Measurements from ENCODE around the gene DUOXA1. TPM values are rescaled to one million over a fixed set of nuclear protein-coding genes. Genes with fewer than 3 reads are reported as not detected.

DUOXA1 gene
- polyA plus RNA-seq, 2 of the 4 experiments (the other 2 are of a cell fraction) = 0.18 to 0.23 TPM

- TF ChIP-seq HMGXB4 (CRISPR knock-in tag; IDR thresholded peaks at IDR 0.05; ENCODE audit: borderline replicate concordance) = no peak
These were observed 36.7 kb downstream of the DUOXA1 start (continued) for GRCh38 chr15:45093013-45093412.

- Histone ChIP-seq H3K4me3 (no peak overlapping the region), H3K27ac (no peak overlapping the region), H3K4me2 (peak overlapping the region; percentile 30; the same call in 1 of the 3 replicates), H3K4me1 (peaks cover 4% of the 10 kb centered on the region; the same call in 1 of the 3 replicates), H3K9me3 (no peaks in the 10 kb centered on the region)
- ChIA-PET POLR2A (no interaction called here), CTCF (no interaction called here)
- no peak; a peak in 1 of 6 replicates for ATAC-seq
- WGBS (ENCODE audit: missing lambda C conversion rate) = 36% methylated on average over 2 of the region's 2 CpGs
- no peak for TF ChIP-seq MAFK (IDR thresholded peaks at IDR 0.05; ENCODE audit: partially characterized antibody)
- TF ChIP-seq ZC3H11A (IDR thresholded peaks at IDR 0.05) = no peak
- no peak for TF ChIP-seq HOXB5 (CRISPR knock-in tag; IDR thresholded peaks at IDR 0.05)
- TF ChIP-seq ESRRA (IDR thresholded peaks at IDR 0.05; ENCODE audit: borderline replicate concordance, low read length) = no peak
- no peak for TF ChIP-seq EP300 (IDR thresholded peaks at IDR 0.05)
- TF ChIP-seq BHLHE40 (IDR thresholded peaks at IDR 0.05; ENCODE audit: low read depth, low read length) = no peak
- no peak for TF ChIP-seq HOXA7 (CRISPR knock-in tag; IDR thresholded peaks at IDR 0.05)
- TF ChIP-seq RFX5 (IDR thresholded peaks at IDR 0.05) = no peak
- no peak for TF ChIP-seq JUNB (IDR thresholded peaks at IDR 0.05)
- no peak for TF ChIP-seq GATA3 (IDR thresholded peaks at IDR 0.05; ENCODE audit: borderline replicate concordance)
- TF ChIP-seq FOXS1 (CRISPR knock-in tag; IDR thresholded peaks at IDR 0.05) = no peak
- TF ChIP-seq EHMT2 (IDR thresholded peaks at IDR 0.05; ENCODE audit: low read depth) = no peak
- TF ChIP-seq CBX8 (IDR thresholded peaks at IDR 0.05) = no peak
- TF ChIP-seq MAX (IDR thresholded peaks at IDR 0.05) = no peak
- no peak for DNase-seq (ENCODE audit: low read depth in 1 of 2, low spot score in 1 of 2)
- no peak for FAIRE-seq
These were observed 38.1 kb downstream of the DUOXA1 start for GRCh38 chr15:45091576-45091975.

- 12% methylated on average over 7 of the region's 7 CpGs for WGBS (ENCODE audit: missing lambda C conversion rate)
- peaks cover 4% of the 10 kb centered on the region; the same call in 1 of the 3 replicates for H3K4me1 ChIP-seq
- POLR2A ChIA-PET = no interaction called here
These were observed 38.5 kb downstream of the DUOXA1 start for GRCh38 chr15:45091161-45091560.

GRCh38 chr15:45089712-45090373 is 39.8 kb downstream of the DUOXA1 start:
- ATAC-seq (no peak), DNase-seq (ENCODE audit: low read depth in 1 of 2, low spot score in 1 of 2) (no peak), FAIRE-seq (no peak)
- ChIA-PET POLR2A (interaction anchor here (1.8 kb wide), 1 partner anchor 67 kb away, joined by 5 read pairs; the partner anchor contains the start of gene SORD), CTCF (interaction anchor here (0.8 kb wide), 1 partner anchor 53 kb away, joined by 3 read pairs; no protein-coding TSS in a partner anchor)
- Histone ChIP-seq H3K4me2 (no peak overlapping the region), H3K9me3 (no peaks in the 10 kb centered on the region), H3K27ac (no peak overlapping the region), H3K4me3 (no peak overlapping the region), H3K4me1 (peaks cover 4% of the 10 kb centered on the region; the same call in 1 of the 3 replicates)
- WGBS (ENCODE audit: missing lambda C conversion rate) = 37% methylated on average over 3 of the region's 3 CpGs
- TF ChIP-seq BCL3 (IDR thresholded peaks at IDR 0.05) = no peak
- TF ChIP-seq PHF8 (IDR thresholded peaks at IDR 0.05; ENCODE audit: borderline replicate concordance, low read depth) = no peak
- TF ChIP-seq EP300 (IDR thresholded peaks at IDR 0.05) = no peak
- TF ChIP-seq HES2 (IDR thresholded peaks at IDR 0.05) = no peak
- no peak for TF ChIP-seq POLR2A (IDR thresholded peaks at IDR 0.05; ENCODE audit: low read length)
- no peak for TF ChIP-seq FOXS1 (CRISPR knock-in tag; IDR thresholded peaks at IDR 0.05)
- TF ChIP-seq JUNB (IDR thresholded peaks at IDR 0.05) = no peak
- TF ChIP-seq CBX8 (IDR thresholded peaks at IDR 0.05) = no peak
- TF ChIP-seq HOXB5 (CRISPR knock-in tag; IDR thresholded peaks at IDR 0.05) = no peak
- TF ChIP-seq MYC (IDR thresholded peaks at IDR 0.05; ENCODE audit: borderline replicate concordance, low read length) = no peak
- no peak for TF ChIP-seq NR3C1 (IDR thresholded peaks at IDR 0.05)
- TF ChIP-seq NFE2L2 (conservative IDR thresholded peaks at IDR 0.05; ENCODE audit: low read length) = no peak
- no peak for TF ChIP-seq HOXA7 (CRISPR knock-in tag; IDR thresholded peaks at IDR 0.05)
- no peak for TF ChIP-seq JUN (IDR thresholded peaks at IDR 0.05)
- no peak for TF ChIP-seq HEYL (CRISPR knock-in tag; IDR thresholded peaks at IDR 0.05)
- no peak for TF ChIP-seq KDM5A (IDR thresholded peaks at IDR 0.05)
- TF ChIP-seq FOSL2 (IDR thresholded peaks at IDR 0.05) = no peak
- no peak for TF ChIP-seq FOSL2 (CRISPR knock-in tag; IDR thresholded peaks at IDR 0.05)
- no peak for TF ChIP-seq GATA3 (IDR thresholded peaks at IDR 0.05; ENCODE audit: borderline replicate concordance)
- TF ChIP-seq ZC3H11A (IDR thresholded peaks at IDR 0.05) = no peak

More at GRCh38 chr15:45091161-45091560, 38.5 kb downstream of the DUOXA1 start:
- H3K27ac ChIP-seq = no peak overlapping the region
- no peak overlapping the region for H3K4me3 ChIP-seq
- CTCF ChIA-PET = no interaction called here
- no peak for FAIRE-seq
- H3K9me3 ChIP-seq = no peaks in the 10 kb centered on the region
- TF ChIP-seq HEYL (CRISPR knock-in tag; IDR thresholded peaks at IDR 0.05) = no peak
- no peak for TF ChIP-seq NFE2L2 (conservative IDR thresholded peaks at IDR 0.05; ENCODE audit: low read length)
- TF ChIP-seq MYC (IDR thresholded peaks at IDR 0.05; ENCODE audit: borderline replicate concordance, low read length) = no peak
- no peak for TF ChIP-seq USF2 (IDR thresholded peaks at IDR 0.05)
- ATAC-seq = no peak; a peak in 2 of 6 replicates
- peak overlapping the region; percentile 30; the same call in 1 of the 3 replicates for H3K4me2 ChIP-seq
- peak in 1 of 2 experiments; percentile 14 for DNase-seq (ENCODE audit: low read depth in 1 of 2, low spot score in 1 of 2)
